Karpas-422 (cell line): ENCODE data around the gene GPBP1. TPM values are rescaled to one million over a fixed set of nuclear protein-coding genes. Genes with fewer than 3 reads are reported as not detected.
"Not testable (repeated sequence)": the region's sequence is repeated elsewhere in the genome, so short reads cannot be mapped to it uniquely, and the experiment has no call there.

ENCODE experiments used
- DNase-seq: peaks from one replicate; pipeline ENCODE4 v3.0.0-alpha.2; 2015
- H2AFZ ChIP-seq: fragments of 200-600 bp; sonication (generic); 2 replicates; pipeline ENCODE4 v1.6.1; 2014; ENCODE audit warnings: antibody characterized with exemption, low read length, mixed read lengths
- H3K27ac ChIP-seq: fragments of 200-600 bp; sonication (generic); 2 replicates; pipeline ENCODE4 v1.5.1; 2014; ENCODE audit warnings: mild to moderate bottlenecking, low read length, moderate library complexity
- H3K27me3 ChIP-seq: fragments of 200-600 bp; sonication (generic); 2 replicates; pipeline ENCODE4 v1.6.1; 2014; ENCODE audit warnings: low read length, mixed read lengths
- H3K36me3 ChIP-seq: fragments of 200-600 bp; sonication (generic); 2 replicates; pipeline ENCODE4 v1.6.1; 2014; ENCODE audit warnings: low read length, mixed read lengths; ENCODE audit not compliant: insufficient read depth
- H3K4me1 ChIP-seq: fragments of 200-600 bp; sonication (generic); 2 replicates; pipeline ENCODE4 v1.6.1; 2014; ENCODE audit warnings: mild to moderate bottlenecking, low read length, mixed read lengths
- H3K4me2 ChIP-seq: fragments of 200-600 bp; sonication (generic); 2 replicates; pipeline ENCODE4 v1.6.1; 2014; ENCODE audit warnings: low read length, low read depth, mild to moderate bottlenecking; ENCODE audit not compliant: poor library complexity, severe bottlenecking
- H3K4me3 ChIP-seq: fragments of 200-600 bp; sonication (generic); 2 replicates; pipeline ENCODE4 v1.5.1; 2014; ENCODE audit warnings: mild to moderate bottlenecking, antibody characterized with exemption, low read length, mixed read lengths
- H3K79me2 ChIP-seq: fragments of 200-600 bp; sonication (generic); 2 replicates; pipeline ENCODE4 v1.6.1; 2014; ENCODE audit warnings: mild to moderate bottlenecking, low read length, mixed read lengths
- H3K9ac ChIP-seq: fragments of 200-600 bp; sonication (generic); 2 replicates; pipeline ENCODE4 v1.6.0; 2014; ENCODE audit warnings: low read length
- H3K9me2 ChIP-seq: fragments of 200-600 bp; sonication (generic), shearing (Covaris generic); replicated peaks from 2 replicates; pipeline ENCODE4 v1.6.0; 2014; ENCODE audit warnings: mild to moderate bottlenecking, low read length, moderate library complexity; ENCODE audit not compliant: insufficient read depth
- H3K9me3 ChIP-seq: fragments of 300-700, 200-600 bp; sonication (generic); 2 replicates; pipeline ENCODE4 v1.6.1; 2014; ENCODE audit warnings: low read length, mixed read lengths
- H4K20me1 ChIP-seq: fragments of 200-600 bp; sonication (generic); 2 replicates; pipeline ENCODE4 v1.6.1; 2014; ENCODE audit warnings: mild to moderate bottlenecking, antibody characterized with exemption, low read length, low read depth; ENCODE audit not compliant: insufficient read depth
- total RNA-seq: library from RNA; depleted of rRNA; stranded (reverse); fragments of >200 nt; shearing (Covaris generic); gene quantifications from 2 replicates; pipeline ENCODE4 v1.2.3, GENCODE V29; 2014; ENCODE audit warnings: low replicate concordance

GPBP1 gene
- total RNA-seq, 1 experiment from 2014 or later: 69.0 TPM

DNA sequence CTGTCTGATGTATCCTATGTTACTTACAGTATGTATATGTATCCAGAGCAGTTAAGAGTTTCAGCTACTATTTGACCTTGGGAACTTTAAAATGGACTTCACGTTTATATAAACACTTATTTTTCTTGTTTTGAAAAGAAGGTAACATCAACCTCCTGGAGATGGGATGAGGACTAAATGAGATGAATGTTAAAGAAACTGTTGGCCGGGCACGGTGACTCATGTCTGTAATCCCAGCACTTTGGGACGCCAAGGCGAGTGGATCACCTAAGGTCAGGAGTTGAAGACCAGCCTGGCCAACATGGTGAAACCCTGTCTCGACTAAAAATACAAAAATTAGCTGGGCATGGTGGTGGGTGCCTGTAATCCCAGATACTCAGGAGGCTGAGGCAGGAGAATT, 19.0 kb downstream of the GPBP1 start:
- H3K4me1 ChIP-seq: not testable (repeated sequence)
- peaks cover 58% of the 10 kb centered on the region for H4K20me1 ChIP-seq

DNA sequence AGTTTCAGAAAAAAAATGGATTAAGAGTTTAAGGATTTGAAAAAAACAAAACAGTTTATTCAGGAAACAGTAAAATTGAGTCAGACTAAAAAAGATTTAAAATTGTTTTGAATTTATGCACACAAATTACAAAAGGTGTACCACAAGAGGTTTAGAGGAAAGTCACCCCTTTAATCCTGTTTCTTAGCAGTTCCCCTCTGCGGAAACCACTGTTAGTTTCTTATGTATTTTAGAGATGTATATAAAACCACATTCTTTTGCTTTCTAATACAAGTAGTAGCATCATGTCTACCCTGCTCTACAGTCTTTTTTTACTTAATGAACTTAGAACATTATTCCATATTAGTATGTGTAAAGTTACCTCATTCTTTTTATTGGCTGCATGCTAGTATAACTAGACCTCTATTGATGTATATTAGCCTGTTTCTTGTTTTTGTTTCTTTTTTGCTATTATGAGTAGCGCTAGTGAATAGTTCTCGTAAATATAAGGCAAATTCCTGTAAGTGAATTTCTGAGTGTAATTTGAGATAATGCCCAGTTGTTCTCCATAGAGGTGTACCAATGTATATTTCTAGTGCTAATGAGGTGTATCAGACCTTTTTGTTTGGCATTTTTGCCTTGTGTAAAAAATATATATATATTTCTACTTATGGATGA, 20.0 kb downstream of the GPBP1 start:
- Histone ChIP-seq H3K79me2 (peaks cover 100% of the 10 kb centered on the region), H3K9me2 (no peaks in the 10 kb centered on the region), H3K4me1 (no peaks in the 10 kb centered on the region), H4K20me1 (peaks cover 54% of the 10 kb centered on the region), H2AFZ (no peak overlapping the region), H3K9me3 (no peaks in the 10 kb centered on the region), H3K36me3 (peaks cover 16% of the 10 kb centered on the region), H3K9ac (no peak overlapping the region), H3K4me2 (no peak overlapping the region), H3K4me3 (no peak overlapping the region), H3K27ac (no peak overlapping the region), H3K27me3 (no peaks in the 10 kb centered on the region)
- no peak for DNase-seq

More for the DNA sequence above, 19.0 kb downstream of the GPBP1 start:
- not testable (repeated sequence) for H3K4me2 ChIP-seq, H3K9me3 ChIP-seq, H2AFZ ChIP-seq, H3K4me3 ChIP-seq, H3K27ac ChIP-seq, H3K9me2 ChIP-seq, H3K27me3 ChIP-seq, H3K9ac ChIP-seq, DNase-seq
- peaks cover 100% of the 10 kb centered on the region for H3K79me2 ChIP-seq
- peaks cover 16% of the 10 kb centered on the region for H3K36me3 ChIP-seq

DNA sequence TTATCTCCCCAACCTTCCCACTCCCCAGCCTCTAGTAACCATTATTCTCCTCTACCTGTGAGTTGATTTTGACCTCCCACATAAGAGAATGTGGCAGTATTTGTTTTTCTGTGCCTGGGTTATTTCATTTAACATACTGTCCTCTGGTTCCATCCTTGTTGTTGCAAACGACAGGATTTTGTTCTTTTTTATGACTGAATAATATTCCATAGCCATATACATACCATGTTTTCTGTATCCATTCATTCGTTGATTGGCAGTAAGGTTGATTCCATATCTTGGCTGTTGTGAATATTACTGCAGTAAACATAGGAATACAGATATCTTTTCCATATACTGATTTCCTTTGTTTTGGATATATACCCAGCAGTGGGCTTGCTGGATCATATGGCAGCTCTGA, 20.8 kb downstream of the GPBP1 start:
- H2AFZ ChIP-seq: no peak overlapping the region
- H3K4me2 ChIP-seq: no peak overlapping the region
- H3K9ac ChIP-seq: no peak overlapping the region
- no peaks in the 10 kb centered on the region for H3K4me1 ChIP-seq
- H4K20me1 ChIP-seq: peaks cover 52% of the 10 kb centered on the region
- no peaks in the 10 kb centered on the region for H3K9me3 ChIP-seq
- H3K27me3 ChIP-seq: no peaks in the 10 kb centered on the region
- no peak for DNase-seq
- no peak overlapping the region for H3K4me3 ChIP-seq
- H3K27ac ChIP-seq: no peak overlapping the region
- H3K9me2 ChIP-seq: no peaks in the 10 kb centered on the region
- H3K79me2 ChIP-seq: peaks cover 99% of the 10 kb centered on the region
- peaks cover 16% of the 10 kb centered on the region for H3K36me3 ChIP-seq

DNA sequence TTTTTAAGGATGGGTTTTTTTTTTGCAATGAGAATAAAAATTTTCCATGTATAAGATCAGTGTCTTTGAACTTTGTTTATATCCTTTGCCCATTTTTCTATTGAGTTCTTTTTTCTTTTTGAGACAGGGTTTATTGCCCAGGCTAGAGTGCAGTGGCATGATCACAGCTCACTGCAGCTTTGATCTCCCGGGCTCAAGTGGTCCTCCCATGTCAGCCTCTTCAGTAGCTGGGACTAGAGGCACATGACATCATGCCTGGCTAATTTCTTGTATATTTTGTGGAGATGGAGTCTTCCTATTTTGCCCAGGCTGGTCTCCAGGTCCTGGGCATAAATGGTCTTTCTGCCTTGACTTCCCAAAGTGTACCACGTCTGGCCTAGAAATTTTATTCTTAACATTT, 21.2 kb downstream of the GPBP1 start:
- Histone ChIP-seq H3K4me2 (no peak overlapping the region), H3K9me3 (no peaks in the 10 kb centered on the region), H3K27ac (no peak overlapping the region), H3K27me3 (no peaks in the 10 kb centered on the region), H3K4me1 (no peaks in the 10 kb centered on the region), H4K20me1 (peaks cover 48% of the 10 kb centered on the region), H3K79me2 (peaks cover 99% of the 10 kb centered on the region), H3K9me2 (no peaks in the 10 kb centered on the region), H3K9ac (no peak overlapping the region), H3K36me3 (peaks cover 16% of the 10 kb centered on the region), H3K4me3 (no peak overlapping the region), H2AFZ (no peak overlapping the region)
- no peak for DNase-seq

DNA sequence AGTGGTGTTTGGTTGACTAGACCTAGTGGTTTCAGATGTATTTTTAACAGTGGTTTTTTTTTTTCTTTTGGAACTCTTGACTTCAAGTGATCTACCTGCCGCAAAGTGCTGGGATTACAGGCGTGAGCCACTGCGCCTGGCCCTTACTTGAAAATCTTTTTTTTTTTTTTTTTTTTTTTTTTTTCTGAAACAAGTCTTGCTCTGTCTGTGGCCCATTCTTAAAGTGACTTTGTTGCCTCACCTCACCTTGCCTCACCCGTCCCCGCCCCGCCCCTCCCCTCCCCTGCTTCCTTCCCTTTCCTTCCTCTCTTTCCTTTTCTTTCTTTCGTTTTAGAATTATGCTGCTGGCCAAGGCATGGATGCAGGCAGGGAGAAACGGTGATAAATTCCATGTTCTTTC, 26.0 kb downstream of the GPBP1 start:
- H3K4me1 ChIP-seq: peaks cover 7% of the 10 kb centered on the region
- H2AFZ ChIP-seq: no peak overlapping the region
- DNase-seq: no peak
- H3K4me2 ChIP-seq: no peak overlapping the region
- peaks cover 28% of the 10 kb centered on the region for H4K20me1 ChIP-seq
- H3K27ac ChIP-seq: no peak overlapping the region
- H3K36me3 ChIP-seq: no peaks in the 10 kb centered on the region
- no peak overlapping the region for H3K9ac ChIP-seq
- no peak overlapping the region for H3K4me3 ChIP-seq
- H3K79me2 ChIP-seq: peaks cover 99% of the 10 kb centered on the region
- no peaks in the 10 kb centered on the region for H3K9me2 ChIP-seq
- H3K27me3 ChIP-seq: no peaks in the 10 kb centered on the region
- no peaks in the 10 kb centered on the region for H3K9me3 ChIP-seq

DNA sequence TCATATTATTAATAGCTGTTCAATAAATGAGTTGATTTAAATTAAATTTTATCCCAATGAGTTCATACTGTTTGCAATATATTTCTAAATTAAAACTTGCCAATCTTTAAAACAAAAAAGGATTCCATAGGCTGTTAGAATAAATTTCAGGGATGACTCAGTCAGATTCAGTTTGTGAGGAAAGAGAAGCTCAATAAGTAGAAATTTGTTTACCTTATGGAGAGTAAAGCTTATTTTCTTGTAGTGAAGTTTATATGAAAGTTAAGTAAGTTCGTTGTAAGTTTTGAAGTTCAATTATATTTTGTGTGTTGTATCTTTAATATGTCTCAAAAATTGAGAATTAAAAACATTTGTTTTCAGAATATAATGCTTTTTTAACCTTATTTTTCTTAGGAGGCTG, 29.0 kb downstream of the GPBP1 start:
- Histone ChIP-seq H4K20me1 (peaks cover 29% of the 10 kb centered on the region), H3K27me3 (no peaks in the 10 kb centered on the region), H3K9me2 (no peaks in the 10 kb centered on the region), H3K79me2 (peaks cover 99% of the 10 kb centered on the region), H3K4me2 (no peak overlapping the region), H3K36me3 (no peaks in the 10 kb centered on the region), H3K4me3 (no peak overlapping the region), H3K27ac (no peak overlapping the region), H2AFZ (no peak overlapping the region), H3K4me1 (peaks cover 25% of the 10 kb centered on the region), H3K9me3 (no peaks in the 10 kb centered on the region), H3K9ac (no peak overlapping the region)
- no peak for DNase-seq

DNA sequence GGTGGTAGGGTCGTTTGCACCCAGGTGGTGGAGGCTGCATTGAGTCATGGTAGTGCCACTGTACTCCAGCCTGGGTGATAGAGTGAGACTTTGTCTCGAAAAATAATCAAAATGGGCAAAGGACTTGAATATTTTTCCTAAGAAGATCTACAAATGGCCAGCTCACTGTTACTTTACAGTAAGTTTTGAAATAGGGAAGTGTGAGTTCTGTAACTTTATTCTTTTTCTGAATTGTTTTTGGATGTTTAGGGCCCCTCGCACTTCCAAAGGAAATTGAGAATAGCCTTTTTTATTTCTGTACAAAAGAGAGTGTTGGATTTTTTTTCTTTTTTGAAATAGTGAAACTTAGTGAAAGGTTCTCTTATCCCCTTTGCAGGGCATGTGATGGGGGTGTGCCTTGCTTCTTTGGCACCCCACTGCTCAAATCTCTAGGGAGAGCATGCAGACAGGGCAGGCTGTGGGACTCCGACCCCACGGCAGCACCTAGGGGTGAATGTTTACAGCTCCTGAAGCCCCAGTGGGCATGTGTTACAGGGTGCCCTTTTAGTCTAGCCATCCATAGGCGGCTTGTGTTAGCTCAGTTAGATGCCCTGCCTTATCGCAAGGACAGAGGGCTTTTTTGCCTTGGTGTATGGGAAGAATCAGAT, 33.3 kb downstream of the GPBP1 start:
- no peaks in the 10 kb centered on the region for H3K9me2 ChIP-seq
- H2AFZ ChIP-seq: no peak overlapping the region
- H3K4me2 ChIP-seq: no peak overlapping the region
- no peaks in the 10 kb centered on the region for H3K27me3 ChIP-seq
- peaks cover 100% of the 10 kb centered on the region for H3K79me2 ChIP-seq
- DNase-seq: no peak
- H3K36me3 ChIP-seq: no peaks in the 10 kb centered on the region
- H3K4me3 ChIP-seq: no peak overlapping the region
- no peak overlapping the region for H3K9ac ChIP-seq
- no peaks in the 10 kb centered on the region for H3K9me3 ChIP-seq
- peaks cover 28% of the 10 kb centered on the region for H3K4me1 ChIP-seq
- H3K27ac ChIP-seq: no peak overlapping the region
- peaks cover 34% of the 10 kb centered on the region for H4K20me1 ChIP-seq

DNA sequence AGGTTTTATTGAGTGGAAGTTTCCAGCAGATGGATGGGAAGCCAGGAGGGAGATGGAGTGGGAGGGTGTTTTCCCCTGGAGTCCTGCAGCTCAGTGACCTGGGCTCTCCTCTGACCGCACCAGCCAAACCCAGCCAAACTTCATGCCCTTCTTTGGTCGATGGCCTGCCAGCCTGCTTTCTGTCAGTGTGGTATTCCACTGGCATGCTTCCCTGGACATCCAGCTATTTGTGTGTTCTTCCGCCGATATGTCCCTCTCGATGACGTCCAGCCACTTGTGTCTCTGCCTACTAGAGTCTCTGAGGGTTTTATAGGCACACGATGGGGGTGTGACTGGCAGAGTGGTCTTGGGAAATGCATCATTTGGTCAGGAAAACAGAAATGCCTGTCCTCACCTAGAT, 33.8 kb downstream of the GPBP1 start:
- no peaks in the 10 kb centered on the region for H3K36me3 ChIP-seq
- peaks cover 28% of the 10 kb centered on the region for H3K4me1 ChIP-seq

More for the DNA sequence above, 33.8 kb downstream of the GPBP1 start:
- Histone ChIP-seq H3K9me3 (no peaks in the 10 kb centered on the region), H3K27me3 (no peaks in the 10 kb centered on the region), H2AFZ (no peak overlapping the region), H3K27ac (no peak overlapping the region), H3K4me3 (no peak overlapping the region), H3K9ac (no peak overlapping the region), H3K4me2 (no peak overlapping the region), H4K20me1 (peaks cover 28% of the 10 kb centered on the region), H3K79me2 (peaks cover 100% of the 10 kb centered on the region), H3K9me2 (no peaks in the 10 kb centered on the region)
- no peak for DNase-seq
